Mucosa of gallbladder (tissue), 1 donor: ENCODE data around the gene DNAJC5. TPM values are rescaled to one million over a fixed set of nuclear protein-coding genes. Genes with fewer than 3 reads are reported as not detected.

ENCODE experiments used
- DNase-seq: peaks from one replicate; pipeline ENCODE4 v3.0.0-alpha.2; 2020; ENCODE audit warnings: low spot score
- total RNA-seq: library from RNA; stranded (reverse); gene quantifications from one replicate; pipeline ENCODE4 v1.2.1, GENCODE V29; 2021
- donor health status: DM: no; HTN: no; CAD: no.

Gene DNAJC5
- total RNA-seq, 1 donor from 2014 or later, result 53.0 TPM

DNA sequence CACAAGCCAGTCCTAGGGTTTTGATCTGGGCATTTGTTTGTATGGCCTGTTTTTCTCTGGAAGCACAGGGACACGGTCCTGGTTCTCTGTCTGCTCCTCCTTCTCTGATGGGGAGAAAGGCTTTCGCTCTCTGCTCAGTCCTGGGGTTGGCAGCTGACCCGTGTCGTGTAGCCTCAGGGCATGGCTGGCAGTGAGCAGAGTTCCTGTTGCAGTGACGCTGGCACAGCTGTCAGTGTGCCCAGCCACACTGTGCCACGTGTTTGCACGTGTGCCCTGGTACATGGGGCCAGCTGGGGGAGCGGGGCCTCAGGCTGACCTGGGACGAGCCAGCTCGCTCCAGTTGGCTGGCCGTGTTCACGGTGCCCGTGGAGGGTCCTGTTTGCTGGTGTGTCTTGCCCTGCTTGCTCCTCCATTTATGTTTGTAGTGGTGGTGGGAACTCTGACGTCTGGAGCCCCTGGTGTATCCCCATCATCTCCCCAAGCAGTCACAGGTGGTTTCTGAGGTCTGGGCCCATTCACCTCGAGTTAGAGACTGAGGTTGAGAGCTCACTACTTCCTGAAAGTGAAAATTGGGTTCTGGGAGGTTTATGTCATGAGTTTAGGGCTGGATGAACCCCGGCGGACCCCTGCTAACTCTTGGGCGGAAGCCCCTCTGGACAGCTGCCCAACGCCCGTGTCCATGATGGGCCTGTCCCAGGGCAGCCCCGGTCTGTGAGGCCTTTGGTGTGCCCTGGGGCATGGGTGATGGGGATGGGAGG, 10.2 kb upstream of the DNAJC5 start:
- DNase-seq, result no peak

DNA sequence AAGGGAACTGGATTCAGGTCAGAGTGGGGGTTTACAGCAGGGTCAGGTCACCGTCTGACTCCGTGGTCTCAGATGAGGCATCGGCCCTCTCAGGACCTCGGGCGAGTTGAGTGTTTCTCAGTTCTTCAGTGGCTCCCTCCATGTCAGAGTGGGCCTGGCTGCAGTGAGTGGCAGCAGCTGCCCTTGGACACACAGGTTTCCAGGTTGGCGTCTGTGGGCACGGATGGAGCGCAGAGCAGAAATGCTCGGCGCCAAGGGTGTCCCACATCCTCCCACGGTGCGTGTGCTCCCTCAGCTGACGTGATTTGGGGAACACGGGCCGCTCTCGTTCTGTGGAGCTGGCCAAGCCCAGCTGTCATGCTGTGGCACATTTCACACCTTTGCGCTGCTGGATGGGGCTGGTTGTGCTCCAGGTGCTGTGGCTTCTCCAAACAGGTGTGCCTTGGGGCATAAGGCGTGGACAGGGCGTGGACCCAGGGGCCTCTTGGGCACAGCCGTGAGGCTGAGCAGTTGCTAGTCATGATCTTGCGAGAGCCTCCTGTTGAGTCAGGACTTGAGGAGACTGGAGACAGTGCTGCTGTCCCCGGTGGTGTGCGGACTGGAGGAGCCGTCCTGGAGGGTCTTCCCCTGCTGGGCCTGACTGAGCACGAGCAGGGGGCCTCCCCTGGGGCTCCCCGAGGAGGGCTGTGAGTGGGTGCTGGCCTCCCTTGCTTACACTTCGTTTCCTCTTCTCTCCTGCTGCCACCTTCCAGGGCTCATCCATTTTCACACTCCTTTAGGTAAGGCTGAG, 9.5 kb upstream of the DNAJC5 start:
- no peak for DNase-seq

DNA sequence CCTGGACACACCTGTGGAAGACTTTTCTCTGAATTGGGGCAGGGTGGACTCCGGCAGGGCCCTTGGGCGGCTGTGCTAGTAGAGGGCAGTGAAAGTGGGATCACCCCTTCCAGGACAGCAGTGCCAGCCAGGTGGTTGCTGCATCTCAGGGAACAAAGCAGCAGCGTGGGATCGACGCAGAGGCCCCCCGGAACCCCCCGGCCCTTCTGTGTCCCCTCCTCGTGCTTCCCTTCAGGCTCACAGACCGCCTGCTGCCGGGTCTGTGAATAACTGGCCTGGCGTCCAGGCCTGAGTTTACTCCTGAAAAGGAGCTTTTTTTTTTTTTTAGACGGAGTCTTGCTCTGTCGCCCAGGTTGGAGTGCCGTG, 8.9 kb upstream of the DNAJC5 start:
- no peak for DNase-seq

DNA sequence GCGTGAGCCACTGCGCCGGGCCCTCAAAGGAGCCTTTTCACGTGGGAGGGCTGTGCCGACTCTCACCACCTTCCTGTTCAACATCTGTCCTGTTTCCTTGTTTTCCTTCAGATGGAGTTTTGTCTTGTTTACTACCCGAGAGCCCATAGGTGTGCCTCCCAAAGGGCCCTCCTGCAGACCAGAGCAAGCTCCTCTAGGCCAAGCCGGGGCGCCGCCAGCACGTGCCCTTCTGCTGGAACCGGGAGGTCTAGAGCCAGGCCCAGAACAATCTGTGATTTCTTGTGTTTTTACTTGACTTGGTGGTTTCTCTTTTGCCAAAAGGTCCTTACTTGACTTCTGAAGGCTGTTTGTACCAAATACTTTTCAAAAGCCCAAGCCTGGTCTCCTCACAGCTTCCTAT, 8.0 kb upstream of the DNAJC5 start:
- no peak for DNase-seq

DNA sequence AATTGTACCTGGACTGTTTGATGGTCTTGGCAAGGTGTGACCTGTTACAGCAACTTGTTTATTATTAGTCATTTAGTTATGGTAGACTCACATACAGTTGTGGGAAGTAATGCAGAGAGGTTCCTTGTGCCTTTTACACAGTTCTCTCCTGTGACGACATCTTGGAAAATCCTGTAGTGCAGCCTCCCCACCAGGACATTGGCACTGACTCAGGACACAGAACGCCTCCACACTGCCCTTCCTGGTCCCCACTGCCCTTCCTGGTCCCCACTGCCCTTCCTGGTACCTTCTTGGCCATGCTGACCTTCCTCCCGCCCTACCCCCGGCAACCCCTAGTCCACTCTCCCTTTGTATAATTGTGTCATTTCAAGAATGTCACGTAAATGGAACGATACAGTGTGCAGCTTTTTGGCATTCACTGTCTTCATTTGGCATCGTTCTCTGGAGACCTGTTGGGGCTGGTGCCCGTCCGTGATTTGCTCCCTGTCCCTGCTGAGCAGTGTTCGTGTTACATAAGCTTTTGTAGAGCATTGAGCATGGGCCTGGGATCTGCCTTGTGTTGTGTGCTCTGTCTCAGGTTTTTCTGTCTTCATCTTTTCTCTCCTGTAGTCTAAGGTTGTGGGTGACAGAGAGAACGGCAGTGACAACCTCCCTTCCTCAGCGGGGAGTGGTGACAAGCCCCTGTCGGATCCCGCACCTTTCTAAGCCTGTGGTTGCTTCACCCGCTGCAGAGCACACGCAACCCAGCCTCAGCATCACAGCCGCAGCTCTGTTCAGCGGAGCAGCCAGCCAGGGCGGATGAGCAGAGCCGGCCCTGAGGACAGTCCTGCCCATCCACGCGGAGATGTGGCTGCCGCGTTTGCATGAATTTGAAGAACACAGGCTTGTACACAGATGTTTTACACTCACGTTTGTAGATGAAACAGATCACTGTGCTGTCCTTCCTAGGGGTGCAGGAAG, 5.4 kb upstream of the DNAJC5 start:
- no peak for DNase-seq

DNA sequence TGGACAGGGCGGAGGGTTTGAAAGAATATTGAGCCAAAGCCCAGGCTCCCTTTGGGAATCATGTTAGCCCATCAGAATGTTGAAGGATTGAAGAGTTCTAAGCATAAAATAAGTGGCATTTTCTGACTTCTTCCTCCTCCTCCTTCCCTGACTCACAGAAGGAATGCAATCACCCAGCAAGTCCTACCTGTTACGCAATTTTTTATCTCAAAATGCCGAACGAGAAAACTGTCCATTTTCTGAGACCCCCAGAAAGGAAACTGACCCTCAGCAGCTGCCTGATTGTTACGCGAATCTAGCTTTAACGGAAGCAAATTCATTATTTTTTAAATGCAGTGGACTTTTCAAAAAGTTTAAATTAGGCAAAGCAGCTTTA, 4.7 kb upstream of the DNAJC5 start:
- no peak for DNase-seq

DNA sequence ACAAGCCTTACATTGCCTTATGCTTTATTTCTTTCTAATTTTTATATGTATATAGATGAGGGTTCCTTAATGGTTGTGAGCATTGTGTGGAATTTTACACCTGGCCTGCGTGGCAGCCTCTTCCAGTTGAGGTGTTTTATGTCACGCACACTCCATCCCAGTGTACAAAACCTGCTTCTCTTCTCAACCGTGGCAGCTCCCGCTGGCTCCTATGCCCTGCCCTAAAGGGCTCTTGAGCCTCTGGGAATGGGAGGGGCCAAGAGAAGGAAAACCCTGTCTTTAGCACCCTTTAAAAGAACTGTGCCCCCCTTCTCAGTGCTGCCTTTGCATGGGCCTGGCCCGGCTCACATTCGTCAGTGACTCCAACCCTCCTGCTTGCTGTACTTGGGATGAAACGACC, 4.3 kb upstream of the DNAJC5 start:
- no peak for DNase-seq

DNA sequence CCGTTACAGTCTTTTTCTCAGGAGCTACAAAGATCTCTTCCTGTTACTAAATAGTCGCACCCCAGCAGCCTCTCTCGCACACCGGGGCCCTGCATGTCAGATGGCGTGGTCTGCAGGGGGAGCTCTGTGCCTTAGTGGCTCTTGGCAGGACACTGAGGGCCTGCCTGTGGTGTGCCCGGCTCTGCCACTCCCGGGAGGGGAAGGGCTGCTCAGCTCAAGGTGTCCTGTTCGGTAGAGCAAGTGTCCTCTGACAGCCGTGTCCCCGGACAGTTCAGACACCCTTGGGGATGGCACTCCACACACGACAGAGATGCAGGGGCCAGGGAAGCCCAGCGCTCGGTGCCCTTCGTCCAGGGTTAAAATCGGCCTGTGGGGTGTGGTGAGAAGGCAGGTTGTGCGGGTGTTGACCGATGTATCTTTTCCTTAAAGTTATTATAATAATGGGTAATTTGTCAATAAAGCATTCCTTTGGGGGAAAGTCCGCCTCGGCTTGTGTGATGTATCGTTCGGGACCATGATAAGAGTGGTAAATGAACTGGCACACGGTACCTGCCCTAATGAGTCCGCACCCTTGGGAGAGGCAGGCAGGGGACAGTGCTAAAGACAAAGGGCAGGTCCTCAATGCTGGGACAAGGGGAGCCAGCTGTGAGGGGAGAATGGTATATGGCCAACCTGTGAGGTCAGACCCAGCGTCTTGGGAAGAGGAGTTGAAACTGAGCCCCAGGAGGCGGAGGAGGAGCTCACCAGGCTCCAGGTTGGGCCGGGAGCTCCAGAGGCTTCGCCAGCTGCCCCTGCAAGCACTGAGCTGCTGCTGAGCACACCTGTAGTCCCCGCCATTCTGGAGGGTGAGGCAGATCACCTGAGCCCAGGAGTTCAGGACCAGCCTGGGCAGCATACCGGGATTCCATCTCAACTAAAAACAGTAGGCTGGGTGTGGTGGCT, 3.6 kb upstream of the DNAJC5 start:
- no peak for DNase-seq

DNA sequence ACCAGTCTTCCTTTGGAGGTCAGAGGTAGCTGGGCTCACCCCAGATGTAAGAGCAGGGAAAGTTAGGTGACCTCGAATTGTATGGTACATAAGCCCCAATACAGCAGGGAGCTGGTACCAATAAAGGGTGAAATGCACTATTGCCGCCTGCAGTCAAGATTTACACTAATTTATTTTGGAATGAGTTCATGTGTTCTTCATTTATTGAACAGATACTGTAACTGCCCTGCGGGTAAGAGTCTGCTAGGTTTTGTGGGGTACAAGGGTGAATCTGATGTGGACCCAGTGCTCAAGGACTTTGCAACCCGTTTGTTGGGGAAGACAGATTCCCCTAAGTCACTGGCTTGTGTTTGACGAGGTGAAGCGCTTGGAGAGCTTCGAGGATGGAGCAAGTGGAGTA, 2.5 kb upstream of the DNAJC5 start:
- DNase-seq, result no peak

DNA sequence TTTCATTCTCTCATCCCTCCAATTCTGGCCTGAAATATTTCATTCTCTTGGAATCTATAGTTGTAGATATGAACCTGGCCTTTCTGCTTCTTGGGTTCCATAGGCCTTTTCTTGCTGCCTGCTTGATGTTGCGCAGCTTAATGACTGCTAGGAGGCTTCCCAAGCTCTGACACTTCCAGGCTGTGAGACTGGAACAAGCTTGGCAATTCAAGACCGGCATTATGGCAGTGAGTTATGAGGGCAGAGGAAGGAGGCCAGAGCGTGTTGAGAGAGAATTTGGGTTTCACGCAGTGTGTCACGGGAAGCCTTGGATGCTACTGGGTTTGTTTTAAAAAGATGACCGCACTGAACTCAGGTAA, 948 bp upstream of the DNAJC5 start:
- DNase-seq, result no peak

DNA sequence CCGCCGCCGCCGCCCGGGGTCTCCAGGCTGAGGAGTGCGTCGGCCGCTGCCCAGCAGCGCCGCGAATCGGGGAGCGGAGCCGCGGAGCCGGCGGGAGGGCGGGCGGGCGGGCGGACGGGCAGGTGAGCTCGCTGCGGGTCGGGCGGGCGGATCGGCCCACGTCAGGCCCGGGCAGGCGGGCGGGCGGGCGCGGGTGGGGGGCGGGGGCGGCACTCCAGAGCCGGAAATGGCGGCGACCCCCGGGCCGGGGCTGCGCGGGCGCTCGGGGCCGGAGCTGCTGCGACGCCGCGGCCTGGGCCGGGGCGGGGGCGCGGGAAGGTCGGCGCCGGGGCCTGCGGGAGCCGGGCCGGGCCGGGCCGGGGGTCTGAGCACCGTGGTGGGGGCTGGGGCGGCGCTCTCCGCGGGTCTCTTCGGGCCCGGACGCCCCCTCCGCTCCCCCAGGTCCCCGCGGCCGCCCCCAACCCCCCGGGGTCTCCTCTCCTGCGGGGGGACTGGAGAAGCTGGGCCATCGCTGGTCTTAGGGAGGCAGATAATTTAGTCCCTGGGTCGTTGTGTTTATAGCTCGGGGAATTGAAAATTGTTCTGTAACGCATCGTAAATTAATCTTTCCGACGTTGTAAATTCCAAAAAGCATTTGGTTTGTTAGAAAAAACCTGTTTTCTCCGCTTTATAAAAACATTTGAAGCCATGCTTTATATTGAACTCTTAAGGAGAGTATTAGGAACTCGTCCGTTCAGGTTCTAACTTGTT, 451 bp downstream of the DNAJC5 start:
- no peak for DNase-seq

DNA sequence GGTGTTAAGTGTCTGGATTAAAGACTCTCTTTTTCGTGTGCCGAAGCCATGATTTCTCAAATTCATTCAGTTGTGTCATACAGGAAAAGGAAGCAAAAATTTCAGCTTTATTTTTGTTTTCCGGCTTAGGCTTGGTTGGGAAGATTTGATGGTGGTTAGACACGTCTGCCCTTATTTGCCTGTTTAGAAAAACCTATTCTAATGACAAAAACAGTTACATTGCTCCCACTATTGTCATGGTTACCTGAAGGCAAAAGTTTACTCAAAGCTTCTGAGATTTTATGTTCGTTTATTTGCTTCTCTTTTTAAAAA, 982 bp downstream of the DNAJC5 start:
- DNase-seq, result no peak

DNA sequence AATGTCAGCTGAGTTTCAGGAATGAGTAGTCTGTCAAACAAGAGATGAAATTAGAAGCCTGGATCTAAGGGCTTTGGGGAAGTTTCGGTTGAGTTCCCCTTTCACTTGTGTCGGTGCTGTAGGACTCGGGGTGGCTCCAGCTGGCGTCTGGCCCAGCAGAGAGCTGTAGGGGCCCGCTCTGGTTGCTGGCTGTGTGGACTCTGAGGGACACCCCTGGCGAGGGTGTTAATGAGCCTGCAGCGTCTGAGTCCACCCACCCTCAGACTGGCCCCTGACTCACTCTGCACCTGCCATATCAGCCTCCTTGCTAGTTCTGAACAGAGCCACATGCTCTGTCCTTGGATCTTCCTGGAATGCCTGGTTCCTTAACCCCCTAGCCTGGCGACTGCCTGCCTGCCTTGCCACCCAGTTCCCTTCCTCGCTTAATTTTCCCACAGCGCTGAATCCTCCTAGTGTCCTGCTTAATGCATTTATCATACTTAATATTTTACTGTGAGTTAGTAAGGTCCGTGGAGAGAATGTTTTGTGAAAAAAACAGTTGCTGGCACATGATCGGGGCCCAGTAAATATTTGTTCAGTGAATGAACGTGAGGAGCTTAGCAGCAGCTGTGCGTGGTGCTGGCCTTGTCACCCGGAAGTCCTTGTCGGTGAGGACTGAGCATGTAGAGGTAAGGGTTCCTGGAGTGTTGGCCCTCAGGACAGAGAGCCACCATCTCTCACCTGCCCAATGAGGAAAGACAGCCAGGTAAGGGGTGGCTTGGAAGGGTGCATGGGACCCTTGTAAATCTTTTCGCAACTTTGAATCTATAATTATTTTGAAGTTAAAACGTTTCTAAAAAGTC, 1.6 kb downstream of the DNAJC5 start:
- DNase-seq, result peak; percentile 47

DNA sequence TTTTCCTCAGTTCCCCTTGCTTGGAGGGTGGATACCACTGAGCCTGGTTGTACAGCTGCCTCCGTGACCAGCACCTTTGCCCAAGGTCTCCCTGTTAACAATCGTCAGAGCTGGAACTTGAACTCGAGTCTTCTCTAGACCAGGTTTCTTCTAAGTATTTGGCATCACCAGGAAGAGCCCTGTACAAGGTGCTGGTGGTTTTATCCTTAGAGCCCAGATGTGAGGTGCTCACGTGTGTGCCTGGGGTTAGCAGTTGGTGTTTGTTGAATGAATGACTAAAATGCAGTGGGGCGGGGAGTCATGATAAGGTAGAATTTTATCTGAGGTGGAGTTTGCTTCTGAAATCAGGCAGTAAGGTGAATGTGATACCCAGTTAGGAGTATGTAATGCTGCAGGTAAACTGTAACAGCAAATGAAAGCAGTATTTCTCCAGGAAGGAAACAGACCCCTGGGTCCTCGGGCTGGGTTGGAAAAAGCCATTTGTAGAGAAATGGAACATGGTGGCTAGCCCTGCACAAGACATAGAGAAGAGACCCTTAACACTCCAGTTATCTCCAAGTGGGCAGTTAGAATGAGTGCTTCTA, 3.1 kb downstream of the DNAJC5 start:
- DNase-seq, result no peak

DNA sequence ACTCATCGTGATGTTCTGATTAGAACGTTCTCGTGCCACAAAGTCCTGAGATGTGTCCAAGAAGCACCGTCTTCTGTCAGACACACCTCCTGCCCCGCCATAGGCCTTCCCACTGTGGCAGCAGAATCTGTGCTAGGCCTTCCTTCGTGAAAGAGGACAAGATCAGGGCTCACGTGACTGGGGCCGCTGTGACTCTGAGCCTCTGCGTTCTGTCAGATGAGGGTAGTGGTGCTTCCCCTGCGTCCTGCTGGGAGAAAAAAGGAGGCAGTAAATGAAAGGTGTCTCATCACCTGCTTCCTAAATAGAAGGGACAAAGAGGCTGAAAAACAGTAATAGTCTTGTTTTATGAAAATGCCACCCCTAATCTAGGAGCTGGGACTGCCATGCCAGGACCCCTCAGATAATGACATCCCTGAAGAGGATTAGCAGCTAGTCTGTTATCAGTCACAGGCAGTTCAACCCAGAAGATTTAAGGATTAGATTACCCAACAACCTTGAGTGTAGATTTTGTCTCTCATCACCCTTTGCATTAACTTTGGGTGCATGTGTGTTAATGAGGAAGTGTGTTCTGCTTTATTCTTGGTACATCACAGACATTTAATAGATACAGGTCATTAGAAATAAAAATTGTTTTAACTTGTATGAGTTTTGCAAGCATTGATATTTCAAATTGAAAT, 4.1 kb downstream of the DNAJC5 start:
- no peak for DNase-seq

DNA sequence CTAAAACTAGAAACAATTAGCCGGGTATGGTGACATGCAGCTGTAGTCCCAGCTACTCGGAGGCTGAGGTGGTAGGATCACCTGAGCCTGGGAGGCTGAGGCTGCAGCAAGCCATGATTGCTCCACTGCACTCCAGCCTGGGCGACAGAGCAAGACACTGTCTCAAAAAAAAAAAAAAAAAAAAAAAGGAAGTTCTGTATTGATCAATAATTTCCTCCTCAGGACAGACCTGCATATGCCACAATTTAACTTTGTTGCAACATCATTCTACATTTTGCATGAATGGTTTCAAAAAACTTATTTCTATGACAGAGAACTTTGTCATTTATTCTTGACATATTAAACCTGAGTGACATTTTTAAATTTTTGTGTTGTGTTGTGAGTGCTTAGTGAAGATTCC, 5.5 kb downstream of the DNAJC5 start:
- DNase-seq, result no peak

DNA sequence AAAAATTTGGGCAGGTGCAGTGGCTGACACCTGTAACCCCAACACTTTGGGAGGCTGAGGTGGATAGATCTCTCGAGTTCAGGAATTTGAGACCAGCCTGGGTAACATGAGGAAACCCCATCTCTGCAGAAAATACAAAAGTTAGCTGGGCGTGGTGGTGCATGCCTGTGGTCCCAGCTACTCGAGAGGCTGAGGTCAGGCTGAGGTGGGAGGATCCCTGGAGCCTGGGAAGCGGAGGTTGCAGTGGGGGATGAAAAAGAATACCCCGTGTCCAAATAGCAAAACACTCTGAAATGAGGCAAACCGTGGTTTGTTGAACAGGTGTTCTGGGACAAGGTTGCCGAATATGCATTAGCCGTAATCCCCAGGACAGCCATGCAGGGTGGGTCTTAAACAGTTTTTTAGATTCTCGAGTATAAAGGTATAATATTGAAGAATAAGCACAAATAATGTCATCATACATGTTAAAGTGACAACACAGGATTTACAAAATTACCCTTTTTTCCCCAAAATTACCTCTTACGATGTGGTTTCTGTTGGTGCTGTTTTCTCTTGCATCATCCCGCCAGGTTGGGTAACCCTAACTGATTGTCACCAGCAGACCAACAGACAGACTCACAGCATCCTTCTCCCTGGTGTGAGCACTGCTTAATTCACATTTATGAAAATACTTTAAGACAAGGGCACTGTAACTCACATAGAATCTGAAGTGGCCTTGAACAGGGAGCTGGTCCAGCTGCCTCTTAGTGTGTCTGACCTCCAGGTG, 9.1 kb downstream of the DNAJC5 start:
- no peak for DNase-seq
